Prostate gland (tissue), 2 donors: ENCODE measurements around the gene IDUA.

Source experiments
- CTCF ChIP-seq, 4 experiments: fragments of 200-600 bp in 2 of 4; fragments of 450-650 bp in 2 of 4; sonication (generic) in 2 of 4; IDR thresholded peaks; 1 replicate in 3 of 4; 2 replicates in 1 of 4; pipeline ENCODE4 v1.5.1; 2016 to 2019; ENCODE audit warnings: antibody characterized with exemption in 4 of 4, mild to moderate bottlenecking in 2 of 4, moderate library complexity in 2 of 4
- POLR2A ChIP-seq: fragments of 450-650 bp; IDR thresholded peaks from one replicate; pipeline ENCODE4 v1.6.1; 2016; ENCODE audit warnings: antibody characterized with exemption, mild to moderate bottlenecking
- POLR2AphosphoS5 ChIP-seq: sonication (generic); formaldehyde crosslinking; IDR thresholded peaks from one replicate; pipeline ENCODE4 v1.6.1; 2017; ENCODE audit warnings: antibody characterized with exemption

- TF ChIP-seq CTCF (IDR thresholded peaks at IDR 0.05) (no peak), POLR2AphosphoS5 (no peak), POLR2A (no peak)
These were observed 29.6 kb upstream of the IDUA start for GRCh38 chr4:957231-957580.
